Activated CD8-positive, alpha-beta T cell treated with anti-CD3 and anti-CD28 coated beads, Interleukin-2, amount 10 ng/mL, durations not matched to agents 7 days and 5 days (primary cell): Measurements from ENCODE around the gene LRRC59. TPM values are rescaled to one million over a fixed set of nuclear protein-coding genes. Genes with fewer than 3 reads are reported as not detected.
A peak's percentile ranks its signal among the peaks of the same experiment; 100 is the strongest.
"Not testable (repeated sequence)": the region's sequence is repeated elsewhere in the genome, so short reads cannot be mapped to it uniquely, and the experiment has no call there.

ENCODE experiments used
- ATAC-seq: fragments of 150-1000 bp; cut with Tn5 transposase; one replicate; pipeline ENCODE4 v1.10.0; 2021; ENCODE audit warnings: moderate library complexity
- CTCF ChIA-PET: fragments of 350-600 bp; sonication (Branson Sonifier 250); formaldehyde crosslinking; loops from one replicate; lab custom pipeline; 2021; ENCODE audit warnings: antibody characterized with exemption; lab: Charles Lee
- POLR2A ChIA-PET: fragments of 350-600 bp; sonication (Branson Sonifier 250); formaldehyde crosslinking; loops from one replicate; lab custom pipeline; 2021; ENCODE audit warnings: antibody characterized with exemption; lab: Charles Lee
- DNase-seq: peaks from one replicate; pipeline ENCODE4 v3.0.0-alpha.2; 2020
- H3K27ac Mint-ChIP-seq: one replicate; pipeline ENCODE4 v1.8.0; 2021; ENCODE audit warnings: mild to moderate bottlenecking, mixed read lengths
- H3K27me3 Mint-ChIP-seq: one replicate; pipeline ENCODE4 v1.8.0; 2021; ENCODE audit warnings: low read depth, mixed read lengths
- H3K36me3 Mint-ChIP-seq: one replicate; pipeline ENCODE4 v1.8.0; 2021; ENCODE audit warnings: low read depth, mixed read lengths
- H3K4me1 Mint-ChIP-seq: one replicate; pipeline ENCODE4 v1.8.0; 2021; ENCODE audit warnings: low read depth, mixed read lengths
- H3K4me3 Mint-ChIP-seq: one replicate; pipeline ENCODE4 v1.8.0; 2021; ENCODE audit warnings: mild to moderate bottlenecking, mixed read lengths
- H3K9me3 Mint-ChIP-seq: one replicate; pipeline ENCODE4 v1.8.0; 2022; ENCODE audit warnings: mixed read lengths; ENCODE audit not compliant: insufficient read depth
- total RNA-seq, 2 experiments: library from RNA; stranded (reverse); gene quantifications; one replicate each; pipeline ENCODE4 v1.2.3, GENCODE V29; 2021

Gene LRRC59
- total RNA-seq, 2 experiments from 2014 or later, result 77.7 to 77.9 TPM

DNA sequence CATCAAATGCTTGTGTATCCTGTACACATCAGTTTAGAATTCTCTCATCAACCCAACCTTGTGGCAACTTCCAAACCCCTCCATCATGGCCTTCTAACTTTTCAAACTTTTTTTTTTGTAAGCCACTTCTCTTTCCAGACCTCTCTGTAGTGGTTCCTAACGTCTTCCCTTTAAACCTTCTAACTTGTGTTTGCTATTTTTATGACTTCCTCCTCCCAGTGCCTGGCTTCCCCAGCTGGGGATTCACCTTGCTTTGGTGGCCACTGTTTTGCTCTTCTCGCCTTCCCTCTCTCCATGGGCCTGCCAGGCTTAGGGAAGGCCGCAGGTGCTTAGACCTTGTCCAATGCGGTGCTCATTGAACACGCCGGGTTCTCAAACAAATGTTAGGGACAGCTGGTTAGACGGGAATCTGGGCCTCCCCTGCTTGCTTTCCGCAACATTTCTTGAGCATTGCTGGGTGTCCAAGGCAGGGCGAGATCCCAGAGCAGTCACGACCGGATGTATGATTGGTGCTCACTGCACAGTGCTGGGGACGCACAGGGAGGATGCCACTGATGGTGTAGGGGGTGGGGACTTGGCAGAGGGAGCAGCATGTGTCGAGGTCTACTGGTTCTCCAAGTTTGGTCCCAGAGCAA, 52.5 kb downstream of the LRRC59 start:
- ChIA-PET POLR2A (interaction anchor here (1.0 to 1.4 kb wide), 2 partner anchors 18 to 52 kb away, joined by 3 read pairs; partner anchors contain the start of gene LRRC59), CTCF (interaction anchor here (1.2 kb wide), 1 partner anchor 53 kb away, joined by 4 read pairs; the partner anchor contains the start of gene LRRC59)
- Mint-ChIP-seq H3K27ac (no peak overlapping the region), H3K9me3 (no peaks in the 10 kb centered on the region), H3K4me1 (peaks cover 43% of the 10 kb centered on the region), H3K36me3 (peaks cover 3% of the 10 kb centered on the region), H3K27me3 (no peaks in the 10 kb centered on the region), H3K4me3 (peak overlapping the region; percentile 67)
- no peak for ATAC-seq
- DNase-seq, result no peak

DNA sequence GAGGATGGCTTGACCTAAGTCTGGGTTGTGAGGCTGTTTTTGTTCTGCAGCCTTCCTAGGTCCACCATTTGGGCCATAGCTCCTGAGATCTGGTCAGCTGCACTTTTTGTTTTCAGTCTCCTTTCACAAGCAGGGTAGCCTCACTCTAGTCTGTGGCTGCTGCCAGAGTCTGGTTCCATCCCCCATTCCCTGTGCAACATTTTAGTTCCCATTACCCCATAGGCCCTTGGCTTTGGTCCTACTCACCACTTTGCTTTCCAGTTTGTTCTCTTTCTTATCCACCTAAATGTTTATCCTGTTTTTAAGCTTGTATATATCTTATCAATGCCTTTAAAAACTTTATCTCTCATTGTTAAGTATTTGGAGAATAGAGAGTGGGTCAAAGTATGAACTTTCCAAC, 57.9 kb downstream of the LRRC59 start:
- H3K27me3 Mint-ChIP-seq, result peaks cover 15% of the 10 kb centered on the region
- DNase-seq, result no peak
- POLR2A ChIA-PET, result no interaction called here
- CTCF ChIA-PET, result no interaction called here
- no peak for ATAC-seq
- H3K4me1 Mint-ChIP-seq, result peaks cover under 1% of the 10 kb centered on the region
- H3K4me3 Mint-ChIP-seq, result no peak overlapping the region
- no peak overlapping the region for H3K27ac Mint-ChIP-seq
- no peaks in the 10 kb centered on the region for H3K9me3 Mint-ChIP-seq
- H3K36me3 Mint-ChIP-seq, result peaks cover 5% of the 10 kb centered on the region

DNA sequence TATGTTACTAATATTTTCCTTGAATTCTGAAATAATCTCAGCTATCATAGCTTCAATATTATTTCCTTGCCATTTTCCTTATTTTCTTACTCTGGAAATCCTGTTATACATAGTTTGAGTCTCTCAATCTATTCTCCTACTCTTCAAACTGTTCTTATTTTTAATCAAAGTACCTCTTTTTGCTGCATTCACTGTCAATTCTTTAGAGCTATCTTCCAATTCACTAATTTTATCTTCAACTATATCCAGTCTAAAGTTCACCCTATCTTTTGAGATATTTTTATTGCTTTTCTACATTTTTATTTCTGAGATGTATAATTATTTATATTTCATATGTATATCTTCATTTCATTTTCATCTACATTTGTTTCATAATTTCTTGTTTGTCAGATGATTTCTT, 58.7 kb downstream of the LRRC59 start:
- CTCF ChIA-PET, result no interaction called here
- peaks cover 7% of the 10 kb centered on the region for H3K4me1 Mint-ChIP-seq
- H3K36me3 Mint-ChIP-seq, result peaks cover 5% of the 10 kb centered on the region
- no peak overlapping the region for H3K4me3 Mint-ChIP-seq
- no peak overlapping the region for H3K27ac Mint-ChIP-seq
- POLR2A ChIA-PET, result no interaction called here
- no peak for ATAC-seq
- H3K27me3 Mint-ChIP-seq, result peaks cover 15% of the 10 kb centered on the region
- no peaks in the 10 kb centered on the region for H3K9me3 Mint-ChIP-seq
- no peak for DNase-seq

DNA sequence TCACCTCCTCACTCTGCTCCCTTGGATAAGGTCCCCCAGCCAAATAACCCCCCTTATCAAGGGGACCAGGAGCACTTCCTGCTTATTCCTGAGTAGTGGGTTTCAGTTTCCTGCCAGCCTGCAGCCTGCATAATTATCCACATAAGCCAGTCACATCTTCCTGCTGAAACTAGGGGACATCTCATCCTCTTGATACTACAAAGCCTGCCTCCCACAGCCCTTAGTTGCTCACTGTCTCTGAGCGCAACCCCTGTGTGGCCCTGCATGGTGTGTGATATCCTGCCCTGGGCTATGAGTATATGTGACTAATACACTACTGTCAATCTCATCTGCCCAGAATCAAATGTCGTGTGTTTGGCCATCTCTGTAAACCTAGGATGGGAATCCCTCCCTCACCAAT, 59.4 kb downstream of the LRRC59 start:
- H3K36me3 Mint-ChIP-seq, result peaks cover 5% of the 10 kb centered on the region
- ChIA-PET POLR2A (no interaction called here), CTCF (no interaction called here)
- H3K9me3 Mint-ChIP-seq, result no peaks in the 10 kb centered on the region
- no peak for ATAC-seq
- H3K4me1 Mint-ChIP-seq, result peaks cover 12% of the 10 kb centered on the region
- H3K27me3 Mint-ChIP-seq, result peaks cover 15% of the 10 kb centered on the region
- no peak for DNase-seq
- H3K4me3 Mint-ChIP-seq, result no peak overlapping the region
- no peak overlapping the region for H3K27ac Mint-ChIP-seq

DNA sequence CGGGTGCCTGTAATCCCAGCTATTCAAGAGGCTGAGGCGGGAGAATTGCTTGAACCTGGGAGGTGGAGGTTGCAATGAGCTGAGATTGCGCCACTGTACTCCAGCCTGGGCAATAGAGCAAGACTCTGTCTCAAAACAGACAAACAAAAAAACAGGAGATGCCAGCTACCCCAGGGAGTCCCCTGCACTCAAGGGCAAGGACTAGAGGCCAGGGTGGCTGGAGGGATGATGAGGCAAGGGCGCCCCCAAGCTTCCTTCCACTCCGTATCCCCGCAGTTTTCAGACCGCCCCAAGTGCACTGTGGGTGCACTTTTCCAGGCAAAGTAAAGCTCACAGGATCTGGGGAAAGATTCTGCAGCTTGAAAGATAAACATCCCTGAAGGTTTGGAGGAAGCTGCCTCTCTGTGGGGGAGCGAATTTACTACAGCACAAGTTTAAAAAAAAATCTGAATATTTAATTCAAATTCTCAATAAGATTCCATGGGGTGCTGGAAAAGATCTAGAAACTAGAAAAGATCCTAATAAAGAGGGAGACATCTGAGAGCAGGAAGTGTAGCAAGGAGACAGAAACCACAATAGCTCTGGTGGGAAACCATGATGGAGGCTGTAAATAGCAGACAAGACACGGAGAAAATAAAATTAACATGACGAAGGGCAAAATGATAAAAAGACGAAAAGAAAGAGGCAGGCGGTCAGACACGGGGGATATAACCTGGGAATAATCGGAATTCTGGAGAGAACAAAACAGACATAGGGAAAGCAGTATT, 63.8 kb downstream of the LRRC59 start:
- H3K4me1 Mint-ChIP-seq, result peaks cover 14% of the 10 kb centered on the region
- CTCF ChIA-PET, result interaction anchor here (0.6 to 1.7 kb wide), 6 partner anchors 11 to 164 kb away, joined by 3 to 6 read pairs (median 4); partner anchors contain the start of genes RSAD1 and XYLT2
- H3K9me3 Mint-ChIP-seq, ATAC-seq, DNase-seq, POLR2A ChIA-PET, H3K36me3 Mint-ChIP-seq: not testable (repeated sequence)
- H3K4me3 Mint-ChIP-seq, result peak overlapping the region; percentile 34
- H3K27ac Mint-ChIP-seq, result peak overlapping the region; percentile 39
- H3K27me3 Mint-ChIP-seq, result peaks cover 13% of the 10 kb centered on the region

DNA sequence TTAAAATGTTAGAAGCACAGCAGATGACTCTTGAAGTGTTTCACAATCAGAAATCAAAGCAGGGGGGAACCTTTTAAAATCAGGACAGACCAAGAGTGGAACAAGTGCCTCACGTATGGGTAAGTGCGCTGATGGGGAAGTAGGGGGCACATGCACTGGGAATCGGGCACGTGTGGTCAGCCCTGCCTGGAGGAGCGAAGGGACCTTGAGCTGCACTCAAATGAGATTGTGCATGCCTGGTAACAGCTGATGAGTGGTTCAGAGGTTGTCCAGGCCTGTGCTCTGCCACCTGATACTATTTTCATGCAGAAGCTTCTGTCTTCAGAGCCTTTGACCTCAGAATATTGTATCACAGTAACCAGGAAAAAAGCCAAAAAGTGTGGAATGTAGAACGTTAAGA, 65.1 kb downstream of the LRRC59 start:
- Mint-ChIP-seq H3K4me3 (no peak overlapping the region), H3K36me3 (no peaks in the 10 kb centered on the region), H3K27ac (no peak overlapping the region), H3K9me3 (no peaks in the 10 kb centered on the region), H3K27me3 (peaks cover 10% of the 10 kb centered on the region), H3K4me1 (peaks cover 14% of the 10 kb centered on the region)
- ChIA-PET CTCF (interaction anchor here (1.0 to 1.7 kb wide), 3 partner anchors 65 to 146 kb away, joined by 3 to 6 read pairs (median 3); partner anchors contain the start of genes LRRC59 and RSAD1), POLR2A (no interaction called here)
- DNase-seq (no peak), ATAC-seq (no peak)

Other genes starting within 250 kb of the LRRC59 start
- 100 to 1,000 TPM; 113 to 115 TPM for gene PPP1R9B, start 246.8 kb downstream of the LRRC59 start, total RNA-seq
- not detected for gene SGCA, start 231.5 kb downstream of the LRRC59 start, total RNA-seq
- under 1 TPM; 0.18 to 0.26 TPM for gene COL1A1, start 195.9 kb downstream of the LRRC59 start, total RNA-seq
- not detected for gene TMEM92, start 123.1 kb downstream of the LRRC59 start, total RNA-seq
- 10 to 100 TPM; 24.7 to 26.0 TPM for gene XYLT2, start 51.4 kb downstream of the LRRC59 start, total RNA-seq
- 10 to 100 TPM; 81.0 to 85.4 TPM for gene MRPL27, start 24.3 kb downstream of the LRRC59 start, total RNA-seq
- gene EME1, start 24.3 kb downstream of the LRRC59 start, total RNA-seq, result 10 to 100 TPM; 23.5 to 27.8 TPM
- 10 to 100 TPM; 33.1 to 33.4 TPM for gene ACSF2, start 28.7 kb upstream of the LRRC59 start, total RNA-seq
- not detected for gene CHAD, start 71.4 kb upstream of the LRRC59 start, total RNA-seq
- gene RSAD1, start 81.3 kb upstream of the LRRC59 start, total RNA-seq, result 10 to 100 TPM; 26.6 to 28.4 TPM
- gene MYCBPAP, start 110.9 kb upstream of the LRRC59 start, total RNA-seq, result 1 to 10 TPM; 7.7 to 9.3 TPM
- gene EPN3, start 135.2 kb upstream of the LRRC59 start, total RNA-seq, result not detected
- 10 to 100 TPM; 23.9 to 27.3 TPM for gene SPATA20, start 149.7 kb upstream of the LRRC59 start, total RNA-seq
- gene CACNA1G, start 163.2 kb upstream of the LRRC59 start, total RNA-seq, result not detected
- gene ABCC3, start 237.4 kb upstream of the LRRC59 start, total RNA-seq, result not detected